NCI-H1105 treated with DMSO at 0.1 percent for 48 hours (cell line): ENCODE measurements around the gene EME2.

Experiments
- DNase-seq: peaks from one replicate; lab custom pipeline; 2025; lab: John Stamatoyannopoulos, UW

Gene EME2

GRCh38 chr16:1745900-1746692 lies 26.5 kb upstream of the EME2 start:
- no peak for DNase-seq

GRCh38 chr16:1746693-1747195 lies 25.9 kb upstream of the EME2 start:
- DNase-seq: no peak

- no peak for DNase-seq
These were observed 24.7 kb upstream of the EME2 start for GRCh38 chr16:1747934-1748333.

- no peak for DNase-seq
These were observed 23.2 kb upstream of the EME2 start for GRCh38 chr16:1749152-1750117.

GRCh38 chr16:1751946-1752345 lies 20.7 kb upstream of the EME2 start:
- DNase-seq: no peak

GRCh38 chr16:1752853-1753252 lies 19.8 kb upstream of the EME2 start:
- no peak for DNase-seq

GRCh38 chr16:1754204-1754603 lies 18.4 kb upstream of the EME2 start:
- no peak for DNase-seq

GRCh38 chr16:1757714-1758461 lies 14.7 kb upstream of the EME2 start:
- no peak for DNase-seq

- no peak for DNase-seq
These were observed 13.7 kb upstream of the EME2 start for GRCh38 chr16:1758923-1759322.

- no peak for DNase-seq
These were observed 13.1 kb upstream of the EME2 start for GRCh38 chr16:1759511-1759910.

- no peak for DNase-seq
These were observed 11.7 kb upstream of the EME2 start for GRCh38 chr16:1760911-1761310.

- DNase-seq: no peak
These were observed 10.9 kb upstream of the EME2 start for GRCh38 chr16:1761751-1762150.

- no peak for DNase-seq
These were observed 10.3 kb upstream of the EME2 start for GRCh38 chr16:1762196-1762878.

GRCh38 chr16:1762879-1763520 lies 9.6 kb upstream of the EME2 start:
- DNase-seq: no peak

- no peak for DNase-seq
These were observed 8.8 kb upstream of the EME2 start for GRCh38 chr16:1763521-1764511.

GRCh38 chr16:1764971-1765370 lies 7.6 kb upstream of the EME2 start:
- no peak for DNase-seq

- DNase-seq: no peak
These were observed 6.8 kb upstream of the EME2 start for GRCh38 chr16:1765826-1766225.

- no peak for DNase-seq
These were observed 6.4 kb upstream of the EME2 start for GRCh38 chr16:1766231-1766630.

- no peak for DNase-seq
These were observed 5.9 kb upstream of the EME2 start for GRCh38 chr16:1766701-1767100.
